CD14-positive monocyte (primary cell): Measurements from ENCODE around the gene CD38. TPM values are rescaled to one million over a fixed set of nuclear protein-coding genes. Genes with fewer than 3 reads are reported as not detected.

Experiments used
- DNase-seq, 3 donors: peaks; one replicate each; pipeline ENCODE4 v3.0.0-alpha.2; 2011 to 2022
- H2AFZ ChIP-seq: 2 replicates; pipeline ENCODE4 v1.6.0; 2012; ENCODE audit warnings: mild to moderate bottlenecking, low read depth, low read length, inconsistent platforms; ENCODE audit not compliant: insufficient read depth, poor library complexity, severe bottlenecking
- H3K27ac ChIP-seq, 2 donors: 1 replicate in 1 of 2; 2 replicates in 1 of 2; pipeline ENCODE4 v1.5.1; 2012 to 2013; ENCODE audit warnings: low read length in 2 of 2, control low read depth in 1 of 2, inconsistent platforms in 1 of 2, low read depth in 1 of 2, mild to moderate bottlenecking in 1 of 2
- H3K27me3 ChIP-seq, 2 donors: one replicate each; pipeline versions ENCODE4 v1.6.0 to v1.6.1; 2011 to 2013; ENCODE audit warnings: low read length in 2 of 2; ENCODE audit not compliant: control insufficient read depth in 2 of 2, insufficient read depth in 2 of 2
- H3K36me3 ChIP-seq, 2 donors: replicated peaks in 1 of 2; 1 replicate in 1 of 2; 2 replicates in 1 of 2; pipeline versions ENCODE4 v1.5.1 to v1.6.1; 2012 to 2013; ENCODE audit warnings: low read length in 2 of 2, control low read depth in 1 of 2, inconsistent platforms in 1 of 2, mild to moderate bottlenecking in 1 of 2; ENCODE audit not compliant: insufficient read depth in 2 of 2, control insufficient read depth in 1 of 2
- H3K4me1 ChIP-seq, 2 donors: 1 replicate in 1 of 2; 2 replicates in 1 of 2; pipeline versions ENCODE4 v1.5.1 to v1.6.1; 2012 to 2013; ENCODE audit warnings: low read length in 2 of 2, control low read depth in 1 of 2, inconsistent platforms in 1 of 2, mild to moderate bottlenecking in 1 of 2, moderate library complexity in 1 of 2; ENCODE audit not compliant: insufficient read depth in 2 of 2, control insufficient read depth in 1 of 2
- H3K4me2 ChIP-seq: replicated peaks from 2 replicates; pipeline ENCODE3; 2012; ENCODE audit warnings: low read length, moderate library complexity, mild to moderate bottlenecking; ENCODE audit not compliant: poor library complexity, severe bottlenecking; ENCODE audit errors: extremely low read depth
- H3K4me3 ChIP-seq, 3 experiments: fragments of 200-600 bp in 1 of 3; sonication (generic) in 1 of 3; replicated peaks in 1 of 3; 1 replicate in 2 of 3; 2 replicates in 1 of 3; pipeline ENCODE4 v1.5.1; 2011 to 2013; ENCODE audit warnings: low read length in 3 of 3, mild to moderate bottlenecking in 3 of 3, control low read depth in 2 of 3, low read depth in 2 of 3, inconsistent platforms in 1 of 3, moderate library complexity in 1 of 3
- H3K79me2 ChIP-seq: 2 replicates; pipeline ENCODE4 v1.6.0; 2012; ENCODE audit warnings: mild to moderate bottlenecking, control low read depth, inconsistent platforms, low read length, moderate library complexity; ENCODE audit not compliant: insufficient read depth
- H3K9ac ChIP-seq: 2 replicates; pipeline ENCODE4 v1.6.0; 2017; ENCODE audit warnings: low read length, mild to moderate bottlenecking; ENCODE audit not compliant: insufficient read depth, poor library complexity, severe bottlenecking
- H3K9me3 ChIP-seq, 2 donors: replicated peaks in 1 of 2; 1 replicate in 1 of 2; 2 replicates in 1 of 2; pipeline versions ENCODE4 v1.5.1 to v1.6.1; 2012 to 2013; ENCODE audit warnings: low read length in 2 of 2, control low read depth in 1 of 2; ENCODE audit not compliant: control insufficient read depth in 1 of 2, insufficient read depth in 1 of 2
- H4K20me1 ChIP-seq: 2 replicates; pipeline ENCODE4 v1.6.0; 2012; ENCODE audit warnings: mild to moderate bottlenecking, low read length, control low read depth, moderate library complexity; ENCODE audit not compliant: insufficient read depth
- H3K27ac Mint-ChIP-seq, 7 donors: one replicate each; pipeline ENCODE4 v1.8.0; 2020; ENCODE audit warnings: mild to moderate bottlenecking in 7 of 7, mixed read lengths in 7 of 7, moderate library complexity in 6 of 7, inconsistent platforms in 2 of 7
- H3K27me3 Mint-ChIP-seq, 3 donors: one replicate each; pipeline ENCODE4 v1.8.0; 2021 to 2022; ENCODE audit warnings: low read depth in 3 of 3, mild to moderate bottlenecking in 3 of 3, mixed read lengths in 3 of 3, moderate library complexity in 3 of 3, inconsistent platforms in 1 of 3
- H3K36me3 Mint-ChIP-seq, 2 donors: one replicate each; pipeline ENCODE4 v1.8.0; 2020; ENCODE audit warnings: mixed read lengths in 2 of 2, inconsistent platforms in 1 of 2, mild to moderate bottlenecking in 1 of 2
- H3K4me1 Mint-ChIP-seq: one replicate; pipeline ENCODE4 v1.8.0; 2020; ENCODE audit warnings: mild to moderate bottlenecking, mixed read lengths
- H3K4me3 Mint-ChIP-seq, 2 donors: one replicate each; pipeline ENCODE4 v1.8.0; 2020; ENCODE audit warnings: mild to moderate bottlenecking in 2 of 2, mixed read lengths in 2 of 2, moderate library complexity in 1 of 2
- H3K9me3 Mint-ChIP-seq, 7 donors: one replicate each; pipeline ENCODE4 v1.8.0; 2020 to 2022; ENCODE audit warnings: mixed read lengths in 7 of 7, mild to moderate bottlenecking in 6 of 7, moderate library complexity in 6 of 7, inconsistent platforms in 2 of 7
- CTCF ChIP-seq: fragments of 200-600 bp; IDR thresholded peaks from one replicate; pipeline ENCODE4 v1.8.0; 2022; ENCODE audit warnings: antibody characterized with exemption, mild to moderate bottlenecking
- WGBS: methylation state at CpG from one replicate; pipeline ENCODE4 v1.1.5; 2013; ENCODE audit warnings: missing lambda C conversion rate; ENCODE audit not compliant: insufficient coverage; 5-methylcytosine and 5-hydroxymethylcytosine counted together
- intact Hi-C, 2 donors: fragments of 100-400 bp; cut with micrococcal nuclease; formaldehyde crosslinking; loops; one replicate each; pipeline versions ENCODE4 v1.15.0 to v1.15.1; 2023
- polyA plus RNA-seq, 3 donors: library from polyadenylated mRNA; depleted of rRNA in 1 of 3; unstranded in 2 of 3; stranded (reverse) in 1 of 3; fragments of 300-500 nt in 2 of 3; fragments of >200 nt in 1 of 3; fragmentation: Illumina TruSeq in 2 of 3; gene quantifications; 1 replicate in 2 of 3; 2 replicates in 1 of 3; pipeline ENCODE4 v1.2.3, GENCODE V29; 2012 to 2021

CD38 gene
- polyA plus RNA-seq, 3 donors = 2.3 to 4.4 (median 3.0) TPM

GRCh38 chr4:15766821-15767220, 11.3 kb upstream of the CD38 start:
- Histone ChIP-seq H2AFZ (no peak overlapping the region), H3K36me3 (no peaks in the 10 kb centered on the region), H3K79me2 (no peaks in the 10 kb centered on the region), H3K27ac (no peak overlapping the region), H3K9ac (no peak overlapping the region), H3K4me1 (peaks cover 5 to 10% of the 10 kb centered on the region in 2 donors), H4K20me1 (no peaks in the 10 kb centered on the region), H3K4me2 (no peak overlapping the region), H3K4me3 (no peak overlapping the region), H3K27me3 (no peaks in the 10 kb centered on the region), H3K9me3 (no peaks in the 10 kb centered on the region)
- H3K27me3 Mint-ChIP-seq = peaks cover 0 to 4% (median 1%) of the 10 kb centered on the region in 3 donors
- intact Hi-C loops = no loop called here
- 90% methylated on average over 1 of the region's 8 CpGs for WGBS
- H3K4me1 Mint-ChIP-seq = peaks cover 21% of the 10 kb centered on the region
- H3K27ac Mint-ChIP-seq = no peak overlapping the region
- H3K9me3 Mint-ChIP-seq = peaks cover 1 to 7% (median 4%) of the 10 kb centered on the region in 7 donors
- no peak for DNase-seq
- no peak overlapping the region for H3K4me3 Mint-ChIP-seq
- TF ChIP-seq CTCF = no peak
- H3K36me3 Mint-ChIP-seq = peaks cover 15 to 22% of the 10 kb centered on the region in 2 donors

DNA sequence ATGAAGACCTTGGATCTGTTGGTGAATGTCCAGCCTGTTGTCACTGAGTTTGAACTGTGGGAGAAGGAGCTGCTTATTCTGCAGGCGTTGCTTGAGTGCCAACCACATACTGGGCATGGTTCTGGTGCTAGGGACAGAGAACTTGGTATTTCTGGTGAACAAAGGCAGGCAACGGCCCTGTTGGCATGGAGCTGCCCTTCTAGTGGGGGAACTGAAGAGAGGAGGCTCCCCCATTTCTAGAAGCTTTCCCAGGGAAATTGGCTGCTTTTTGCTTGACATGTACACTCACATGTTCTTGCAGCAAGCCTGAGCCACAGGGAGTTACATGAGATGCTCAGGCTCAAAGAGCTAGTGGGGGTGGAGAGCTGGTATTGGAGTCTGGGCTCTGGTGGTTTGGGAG, 8.9 kb upstream of the CD38 start:
- H2AFZ ChIP-seq = no peak overlapping the region
- H4K20me1 ChIP-seq = no peaks in the 10 kb centered on the region
- H3K27ac ChIP-seq = no peak overlapping the region
- H3K4me2 ChIP-seq = no peak overlapping the region
- H3K36me3 Mint-ChIP-seq = peaks cover 12 to 17% of the 10 kb centered on the region in 2 donors
- intact Hi-C loops = no loop called here
- no peaks in the 10 kb centered on the region for H3K79me2 ChIP-seq
- peaks cover 0 to 4% (median 2%) of the 10 kb centered on the region in 7 donors for H3K9me3 Mint-ChIP-seq
- H3K4me1 Mint-ChIP-seq = peaks cover 24% of the 10 kb centered on the region
- H3K27me3 ChIP-seq = no peaks in the 10 kb centered on the region
- H3K4me3 ChIP-seq = no peak overlapping the region
- no peaks in the 10 kb centered on the region for H3K36me3 ChIP-seq
- 100% methylated on average over 2 of the region's 2 CpGs for WGBS
- H3K9ac ChIP-seq = no peak overlapping the region
- H3K4me1 ChIP-seq = peaks cover 5 to 10% of the 10 kb centered on the region in 2 donors
- H3K4me3 Mint-ChIP-seq = no peak overlapping the region
- H3K9me3 ChIP-seq = no peaks in the 10 kb centered on the region
- H3K27me3 Mint-ChIP-seq = peaks cover 0 to 6% (median 6%) of the 10 kb centered on the region in 3 donors
- no peak for DNase-seq
- no peak for TF ChIP-seq CTCF
- H3K27ac Mint-ChIP-seq = peak overlapping the region in 2 of 7 donors; percentile 19 to 21
